Measurements from ENCODE around the gene C11orf98.
A peak's percentile ranks its signal among the peaks of the same experiment; 100 is the strongest.
"Not testable (repeated sequence)": the region's sequence is repeated elsewhere in the genome, so short reads cannot be mapped to it uniquely, and the experiment has no call there.

C11orf98 gene

DNA sequence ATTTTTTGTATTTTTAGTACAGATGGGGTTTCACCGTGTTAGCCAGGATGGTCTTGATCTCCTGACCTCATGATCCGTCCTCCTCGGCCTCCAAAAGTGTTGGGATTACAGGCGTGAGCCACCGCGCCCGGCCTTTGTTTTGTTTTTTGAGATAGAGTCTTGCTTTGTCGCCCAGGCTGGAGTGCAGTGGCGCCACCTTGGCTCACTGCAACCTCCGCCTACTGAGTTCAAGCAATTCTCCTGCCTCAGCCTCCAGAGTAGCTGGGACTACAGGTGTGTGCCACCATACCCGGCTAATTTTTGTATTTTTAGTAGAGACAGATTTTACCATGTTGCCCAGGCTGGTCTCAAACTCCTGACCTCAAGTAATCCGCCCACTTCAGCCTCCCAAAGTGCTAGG is 14.7 kb downstream of the C11orf98 start:
- not testable (repeated sequence) for DNase-seq (ENCODE audit: low spot score)

DNA sequence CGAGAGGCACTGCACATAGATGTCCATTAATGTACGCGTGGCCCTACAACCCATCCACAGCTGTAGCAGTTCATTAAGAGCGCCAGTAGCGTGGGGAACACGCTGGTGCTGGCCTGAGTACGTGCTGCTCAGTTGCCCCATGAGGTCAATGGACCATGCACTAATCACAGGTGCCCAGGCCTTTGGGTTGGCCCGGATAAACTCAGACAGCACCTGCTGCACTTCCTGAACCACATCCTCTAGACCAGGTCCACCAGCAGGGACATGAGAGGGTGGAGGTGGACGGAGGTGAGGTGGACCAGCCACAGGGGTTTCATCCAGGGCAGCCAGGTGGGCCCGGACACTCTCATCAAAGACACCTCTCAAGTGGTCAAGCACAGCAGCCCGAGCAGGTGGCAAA is 15.5 kb downstream of the C11orf98 start:
- DNase-seq (ENCODE audit: low spot score): no peak

DNA sequence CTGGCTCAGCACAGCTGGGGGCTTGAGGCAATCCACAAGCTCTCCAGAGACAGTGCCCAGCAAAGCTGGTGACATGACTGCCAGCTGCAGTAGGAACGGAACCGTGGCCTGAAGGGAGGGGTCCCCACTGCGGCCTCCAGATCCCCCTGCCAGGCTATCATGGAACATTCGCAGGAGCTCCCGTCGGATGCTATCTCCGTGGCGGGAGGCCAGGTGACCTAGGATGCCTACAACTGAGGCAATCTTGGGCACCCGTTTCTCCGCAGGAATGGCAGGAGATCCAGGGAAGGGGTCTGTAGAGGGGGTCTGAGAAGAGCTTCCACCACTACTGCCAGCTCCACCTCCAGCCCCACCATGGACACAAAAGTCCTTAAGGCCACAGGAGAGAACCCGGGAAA is 16.0 kb downstream of the C11orf98 start:
- no peak for DNase-seq (ENCODE audit: low spot score)

DNA sequence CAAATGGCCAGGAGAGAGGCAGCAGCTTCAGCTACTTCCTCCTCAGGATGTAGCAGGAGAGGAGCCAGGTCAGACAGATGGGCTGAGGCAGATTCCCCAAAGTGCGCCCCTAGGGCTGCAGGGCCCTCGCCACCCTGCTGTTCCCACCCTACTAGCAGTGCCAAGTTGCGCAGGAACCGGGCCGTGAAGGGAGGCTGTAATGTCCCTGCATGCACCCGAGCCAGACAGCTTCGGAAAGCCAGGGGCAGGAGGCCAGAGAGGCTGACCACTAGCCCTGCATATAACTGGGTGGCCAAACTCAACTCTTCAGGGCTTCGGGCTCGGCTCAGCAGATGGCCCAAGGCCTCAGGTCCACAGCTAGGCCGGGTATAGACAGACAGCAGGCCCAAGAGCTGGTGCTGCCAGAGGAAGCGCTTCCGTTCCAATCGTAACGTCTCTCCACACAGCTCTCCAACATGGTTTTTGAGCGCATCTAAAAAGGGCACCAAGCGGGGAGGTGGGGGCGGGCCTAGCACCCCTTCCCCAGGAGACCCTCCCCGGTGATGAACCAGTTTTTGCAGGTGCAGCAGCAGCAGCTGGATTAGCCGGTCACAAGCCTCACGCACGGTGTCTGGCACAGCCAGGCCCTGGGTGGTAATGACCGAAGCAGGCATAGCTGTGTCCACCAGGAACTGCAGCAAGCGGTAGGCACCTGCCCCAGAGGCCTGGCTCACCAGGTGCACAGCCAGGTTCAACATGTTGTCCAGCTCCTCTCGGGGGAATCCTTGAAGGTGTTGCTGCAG is 16.6 kb downstream of the C11orf98 start:
- DNase-seq (ENCODE audit: low spot score): no peak

DNA sequence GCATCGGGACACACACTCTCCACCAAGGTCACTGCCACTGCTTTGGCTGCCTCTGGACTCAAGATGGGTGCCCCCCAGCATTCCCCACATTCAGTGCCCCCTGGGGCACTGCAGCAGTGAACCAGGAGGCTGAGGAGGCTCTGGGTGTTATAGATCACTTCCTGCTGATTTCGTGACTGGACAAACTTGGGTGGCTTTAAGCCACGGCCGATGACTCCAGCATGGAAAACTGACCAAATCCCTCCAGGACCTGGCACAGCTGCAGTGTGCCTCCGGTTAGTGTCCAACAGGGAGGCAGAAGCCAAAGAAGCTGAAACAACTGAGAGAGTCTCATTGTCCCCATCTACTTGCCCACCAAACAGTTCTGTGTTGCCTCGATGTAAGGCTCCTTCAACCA is 17.4 kb downstream of the C11orf98 start:
- DNase-seq (ENCODE audit: low spot score): no peak

DNA sequence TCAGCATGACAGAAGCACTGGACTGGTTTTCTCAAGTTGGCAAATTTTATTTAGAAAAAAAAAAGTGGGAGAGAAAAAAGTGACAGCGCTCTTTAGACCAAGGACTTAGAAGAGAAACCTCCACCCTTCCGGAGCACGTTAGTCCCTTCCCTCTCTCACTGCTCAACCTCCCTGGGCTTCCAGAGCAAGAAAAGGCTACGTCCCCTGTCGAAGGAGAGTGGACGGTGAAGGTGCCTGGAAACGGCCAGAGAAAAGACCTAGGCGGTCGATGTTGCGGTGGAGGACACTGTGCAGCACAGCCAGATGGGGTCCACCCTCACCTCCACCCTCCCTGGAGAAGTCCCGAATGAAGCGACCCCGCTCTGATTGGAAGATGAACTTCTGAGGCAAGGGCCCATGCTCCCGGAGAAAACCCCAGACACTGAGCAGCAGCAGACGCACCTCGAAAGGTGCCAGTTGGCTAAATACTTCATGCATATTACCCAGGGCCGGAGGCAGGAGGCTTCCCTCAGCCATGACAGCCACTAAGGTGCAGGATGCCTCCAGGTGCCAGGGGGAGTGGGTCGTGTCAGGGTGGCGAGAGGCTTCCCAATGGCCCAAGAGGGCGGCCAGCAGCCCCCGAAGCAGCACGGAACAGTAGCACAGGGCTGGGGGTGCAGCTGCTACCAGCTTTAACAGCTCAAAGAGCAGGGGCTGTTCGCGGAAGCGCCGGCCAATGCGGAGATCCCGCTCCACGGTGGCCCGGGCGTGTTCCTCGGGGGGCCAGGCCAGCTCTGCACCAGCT is 18.0 kb downstream of the C11orf98 start:
- DNase-seq (ENCODE audit: low spot score): peak; percentile 55

DNA sequence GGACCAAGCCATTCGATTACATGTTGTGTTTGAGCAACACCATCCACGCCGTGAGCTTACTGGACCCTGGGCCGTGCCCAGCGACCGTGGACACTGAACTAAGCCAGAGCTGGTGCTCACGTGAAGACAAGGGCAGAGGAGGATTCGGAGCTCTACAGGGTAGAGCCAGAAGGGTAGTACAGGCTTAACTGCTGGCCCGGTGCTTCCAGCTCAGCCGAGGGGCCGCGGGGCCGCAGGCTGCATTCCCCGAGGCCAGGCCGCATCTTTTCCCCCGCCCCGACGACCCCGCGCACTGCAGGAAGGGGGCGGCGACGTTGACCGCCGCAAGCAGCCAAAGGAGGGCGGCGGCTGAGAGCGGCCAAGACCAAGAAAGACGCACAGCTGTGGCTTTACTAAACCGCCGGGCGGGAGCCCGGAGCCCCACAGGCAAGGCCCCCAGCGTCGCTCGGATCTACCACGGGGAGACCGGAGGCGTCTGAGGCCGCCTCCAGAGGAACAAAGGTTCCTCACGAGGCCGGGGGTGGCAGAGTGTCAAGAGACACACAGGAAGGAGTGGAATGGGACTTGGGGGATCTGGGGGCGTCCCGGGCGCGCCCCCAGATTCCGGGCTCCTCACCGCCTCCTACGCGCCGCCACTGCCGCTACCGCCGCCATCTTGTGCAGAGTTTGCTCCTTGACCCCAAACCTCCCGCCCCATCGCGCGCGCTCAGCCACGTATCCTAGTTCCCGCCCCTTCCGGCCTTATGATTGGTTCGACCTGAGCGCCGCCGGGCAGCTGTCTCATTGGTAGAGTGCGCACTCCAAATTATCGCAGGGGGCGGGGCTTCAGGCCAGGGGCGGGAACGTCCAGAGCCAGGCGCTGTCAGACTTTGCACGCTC is 18.8 kb downstream of the C11orf98 start, which contains the start of gene GANAB:
Gene GANAB, minus strand, starts transcription at position 668 of the 879 bp plus-strand sequence. Its CDS starts 14 bp downstream, at position 654.
- peak; percentile 99 for DNase-seq (ENCODE audit: low spot score)

DNA sequence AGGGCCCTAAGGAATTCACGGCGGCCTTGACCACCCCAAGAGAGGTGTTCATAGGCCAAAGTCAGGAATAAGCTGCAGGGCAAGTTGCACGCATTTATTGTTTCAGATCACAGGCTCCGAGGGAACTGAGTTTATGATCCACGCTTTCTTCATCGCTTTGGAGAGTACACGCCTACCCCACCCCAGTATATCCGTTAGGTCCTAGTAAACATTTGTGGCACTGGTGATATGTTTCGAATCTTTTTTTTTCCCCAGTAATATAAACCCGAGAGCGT is 19.4 kb downstream of the C11orf98 start:
- no peak for DNase-seq (ENCODE audit: low spot score)

DNA sequence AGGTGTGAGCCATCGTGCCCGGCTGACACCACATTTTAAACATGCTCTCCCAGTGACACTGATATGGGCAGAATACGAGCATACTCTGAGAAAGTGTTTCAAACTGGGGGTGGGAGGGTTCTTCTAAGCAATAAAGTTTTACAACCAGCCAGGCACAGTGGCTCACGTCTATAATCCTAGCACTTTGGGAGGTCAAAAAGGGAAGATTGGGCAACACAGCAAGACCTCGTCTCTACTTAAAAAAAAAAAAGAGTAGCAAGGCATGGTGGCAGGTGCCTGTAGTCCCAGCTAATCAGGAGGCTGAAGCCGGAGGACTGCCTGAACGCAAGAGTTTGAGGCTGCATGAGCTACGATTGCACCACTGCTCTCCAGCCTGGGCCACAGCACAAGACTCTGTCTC is 20.8 kb downstream of the C11orf98 start:
- no peak for DNase-seq (ENCODE audit: low spot score)

DNA sequence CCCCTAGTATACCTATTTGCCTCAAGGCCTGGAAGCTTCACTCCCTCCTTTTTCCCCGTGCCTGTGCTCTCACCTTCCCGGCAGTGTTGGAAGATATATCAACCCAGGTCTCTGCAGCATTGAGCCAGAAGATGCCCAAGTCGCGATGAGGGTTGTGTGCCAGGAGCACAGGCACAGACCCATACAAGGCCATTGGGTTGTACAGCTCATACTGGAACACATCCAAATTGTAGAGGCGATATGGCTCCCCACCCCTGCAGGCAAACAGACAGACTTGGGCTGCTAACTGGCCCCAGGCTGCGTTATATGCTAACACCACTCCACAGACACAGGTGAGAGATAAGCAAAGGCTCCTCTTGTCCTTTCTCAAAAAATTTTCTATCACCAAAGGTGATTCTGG is 32.5 kb downstream of the C11orf98 start:
- DNase-seq (ENCODE audit: low spot score): no peak

DNA sequence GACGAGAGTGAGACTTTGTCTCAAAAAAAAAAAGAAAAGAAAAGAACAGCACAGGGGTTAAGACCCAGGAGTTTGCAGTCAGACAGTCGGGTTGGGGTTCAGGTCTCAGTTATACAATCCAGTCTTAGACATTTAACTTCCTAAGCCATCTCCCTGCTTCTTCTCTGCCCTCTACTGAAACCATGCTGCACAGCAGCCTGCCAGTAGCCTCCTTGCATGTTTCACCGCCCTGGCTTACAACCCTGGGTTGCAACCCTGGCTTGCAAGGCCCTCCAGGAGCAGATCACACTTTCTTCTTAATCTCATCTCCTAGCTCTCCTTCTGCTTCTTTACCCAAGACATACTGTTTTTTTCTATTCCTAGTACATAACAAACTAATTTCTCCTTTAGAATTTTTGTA is 37.3 kb downstream of the C11orf98 start:
- no peak for DNase-seq (ENCODE audit: low spot score)

DNA sequence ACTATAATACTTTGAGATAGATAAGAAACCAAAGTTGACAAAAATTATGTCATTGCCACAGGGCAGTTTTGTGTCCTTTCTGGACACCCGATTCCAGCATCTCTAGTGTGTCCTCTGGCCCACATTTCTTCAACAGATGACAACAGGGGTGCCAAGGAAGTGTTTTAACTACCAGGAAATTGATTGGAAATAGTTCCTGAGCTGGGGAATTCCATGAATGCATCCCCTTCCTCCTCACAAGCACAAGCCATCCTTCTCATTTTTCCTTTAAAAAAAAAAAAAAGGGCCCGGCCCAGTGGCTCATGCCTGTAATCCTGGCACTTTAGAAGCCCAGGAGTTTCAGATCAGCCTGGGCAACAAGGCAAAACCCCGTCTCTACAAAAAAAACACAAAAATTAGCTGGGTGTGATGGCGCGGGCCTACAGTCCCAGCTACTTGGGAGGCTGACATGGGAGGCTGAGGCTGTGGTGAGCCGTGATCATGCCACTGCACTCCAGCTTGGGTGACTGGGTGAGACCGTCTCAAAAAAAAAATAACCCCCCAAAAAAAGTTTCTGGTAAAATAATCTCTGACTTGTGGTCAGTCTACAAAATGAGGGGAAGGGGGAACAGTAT is 42.4 kb downstream of the C11orf98 start:
- DNase-seq (ENCODE audit: low spot score): no peak

DNA sequence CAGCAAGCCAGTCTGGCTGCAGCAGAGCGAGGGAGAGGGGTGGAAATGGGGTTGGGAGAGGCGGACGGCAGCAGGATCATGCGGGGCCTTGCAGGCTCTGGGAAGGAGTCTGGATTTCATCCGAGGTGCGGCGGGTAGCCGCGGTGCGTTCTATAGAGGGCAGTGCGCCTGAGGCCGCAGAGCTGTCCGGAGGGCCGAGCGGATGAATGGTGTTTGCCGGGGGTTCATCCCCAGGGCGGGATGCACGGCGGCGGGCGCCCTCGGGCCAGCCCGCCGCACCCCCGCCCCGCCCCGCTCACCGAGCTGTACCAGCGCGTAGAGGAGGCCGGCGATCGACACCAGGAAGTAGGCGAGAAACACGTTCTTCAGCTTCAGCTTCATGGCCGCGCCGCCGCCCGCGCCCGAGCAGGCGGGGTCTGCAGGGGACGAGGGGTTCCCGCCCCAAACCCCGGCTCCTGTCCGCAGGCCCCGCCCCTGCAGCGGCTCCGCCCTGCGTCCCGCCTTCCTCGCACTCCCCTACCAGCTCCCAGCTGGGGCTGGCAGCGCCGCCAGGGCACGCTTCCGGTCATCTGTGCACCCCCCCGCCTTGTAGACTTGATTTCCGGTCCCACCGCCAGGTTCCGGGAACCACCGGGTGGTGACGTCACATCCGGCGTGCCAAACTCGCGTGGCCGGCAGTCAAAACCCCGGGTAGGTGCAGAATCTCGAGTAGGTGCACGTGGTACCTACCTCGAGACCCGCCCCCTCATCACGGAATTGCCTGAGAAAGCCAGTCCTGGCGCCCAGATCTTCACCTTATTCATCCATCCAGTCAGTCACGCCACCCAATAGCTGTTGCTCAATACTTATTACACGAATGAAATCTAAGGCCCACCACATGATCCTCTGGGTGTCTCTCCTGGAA is 43.2 kb downstream of the C11orf98 start, which contains the start of gene B3GAT3:
Gene B3GAT3, minus strand, starts transcription at position 420 of the 904 bp plus-strand sequence. Its CDS starts 39 bp downstream, at position 381.
- peak; percentile 98 for DNase-seq (ENCODE audit: low spot score)

DNA sequence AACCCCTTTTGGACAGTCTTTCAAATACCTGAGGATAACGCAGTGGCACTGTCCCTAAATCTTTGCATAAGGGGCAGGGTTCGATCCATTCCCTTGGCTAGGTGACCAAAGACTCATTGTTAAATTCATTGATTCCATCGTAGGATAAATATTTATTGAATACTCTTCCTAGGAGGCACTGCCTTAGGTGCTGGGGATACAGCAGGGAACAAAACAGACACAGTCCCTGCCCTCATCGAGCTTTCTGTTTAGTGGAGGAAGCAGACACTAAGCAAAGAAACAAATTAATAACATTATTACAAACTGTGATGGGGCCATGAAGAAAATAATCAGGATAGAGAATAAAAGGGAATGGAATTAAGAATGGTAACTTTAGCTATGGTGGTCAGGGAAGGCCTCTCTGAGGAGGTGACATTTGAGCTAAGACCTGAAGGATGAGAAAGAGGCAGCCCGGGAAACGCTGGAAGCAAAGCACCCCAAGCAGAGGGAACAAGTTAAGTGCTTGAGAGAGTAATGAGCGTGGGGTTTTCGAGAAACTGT is 43.9 kb downstream of the C11orf98 start:
- DNase-seq (ENCODE audit: low spot score): no peak

DNA sequence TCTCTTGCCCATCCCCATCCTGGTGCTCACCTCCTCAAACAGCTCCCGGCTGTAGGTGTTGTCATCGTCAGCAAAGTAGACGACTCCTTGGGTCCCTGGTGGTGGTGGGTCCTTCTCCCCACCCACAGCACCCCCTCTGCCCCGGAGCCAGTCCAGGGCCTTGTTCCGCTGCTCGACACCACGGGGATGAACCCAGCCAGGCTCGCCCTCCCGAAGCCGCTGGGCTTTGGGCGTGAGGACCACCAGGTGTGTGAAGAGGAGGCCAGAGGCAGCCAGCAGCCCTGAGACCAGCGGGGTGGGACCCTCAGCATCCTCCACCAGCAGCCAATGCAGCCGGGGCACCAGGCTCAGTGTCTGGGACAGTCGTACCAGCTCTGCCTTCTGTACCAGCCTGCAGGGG is 48.1 kb downstream of the C11orf98 start:
- DNase-seq (ENCODE audit: low spot score): not testable (repeated sequence)

DNA sequence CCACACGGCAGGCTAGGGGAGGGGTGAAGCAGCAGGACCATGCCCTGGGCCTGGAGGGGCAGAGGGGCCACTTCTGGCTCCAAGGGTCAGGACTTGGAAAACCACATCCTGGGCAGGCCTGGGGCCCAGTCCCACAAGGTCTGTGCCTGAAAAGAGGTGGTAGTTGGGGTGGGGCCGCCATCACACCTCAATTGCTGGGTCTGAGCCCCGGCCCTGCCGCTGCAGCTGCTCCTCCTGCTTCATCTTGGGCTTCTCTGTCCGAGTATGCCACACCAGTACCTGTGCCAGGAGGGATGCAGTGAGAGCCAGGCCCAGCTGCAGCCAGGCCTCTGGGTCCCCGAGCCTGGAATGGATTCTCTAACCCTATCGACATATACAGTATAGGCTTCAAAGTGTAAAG is 49.5 kb downstream of the C11orf98 start:
- DNase-seq (ENCODE audit: low spot score): no peak

DNA sequence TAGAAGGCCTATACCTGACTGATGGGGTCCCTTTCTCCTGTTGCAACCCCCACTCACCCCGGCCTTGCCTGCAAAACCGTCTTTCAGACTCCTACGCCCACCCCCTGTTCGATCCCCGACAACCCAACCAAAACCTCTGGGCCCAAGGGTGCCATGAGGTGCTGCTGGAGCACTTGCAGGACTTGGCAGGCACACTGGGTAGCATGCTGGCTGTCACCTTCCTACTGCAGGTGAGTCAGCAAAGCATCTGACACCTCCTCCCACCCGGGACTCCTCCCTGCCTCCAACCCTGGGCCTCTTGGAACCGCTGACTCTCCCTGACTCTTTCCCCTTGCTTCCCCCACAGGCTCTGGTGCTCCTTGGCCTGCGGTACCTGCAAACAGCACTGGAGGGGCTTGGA is 50.7 kb downstream of the C11orf98 start:
- DNase-seq (ENCODE audit: low spot score): no peak

DNA sequence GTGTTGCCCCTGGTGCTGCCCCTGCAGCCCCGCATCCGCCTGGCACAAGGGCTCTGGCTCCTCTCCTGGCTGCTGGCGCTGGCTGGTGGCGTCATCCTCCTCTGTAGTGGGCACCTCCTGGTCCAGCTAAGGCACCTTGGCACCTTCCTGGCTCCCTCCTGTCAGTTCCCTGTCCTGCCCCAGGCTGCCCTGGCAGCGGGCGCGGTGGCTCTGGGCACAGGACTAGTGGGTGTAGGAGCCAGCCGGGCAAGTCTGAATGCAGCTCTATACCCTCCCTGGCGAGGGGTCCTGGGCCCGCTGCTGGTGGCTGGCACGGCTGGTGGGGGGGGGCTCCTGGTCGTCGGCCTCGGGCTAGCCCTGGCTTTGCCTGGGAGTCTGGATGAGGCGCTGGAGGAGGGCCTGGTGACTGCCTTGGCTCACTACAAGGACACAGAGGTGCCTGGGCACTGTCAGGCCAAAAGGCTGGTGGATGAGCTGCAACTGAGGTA is 51.7 kb downstream of the C11orf98 start:
- DNase-seq (ENCODE audit: low spot score): no peak

Data from ecto neural progenitor cell (in vitro differentiated cells).